Measurements from ENCODE around the gene FXYD6.

Gene FXYD6

DNA sequence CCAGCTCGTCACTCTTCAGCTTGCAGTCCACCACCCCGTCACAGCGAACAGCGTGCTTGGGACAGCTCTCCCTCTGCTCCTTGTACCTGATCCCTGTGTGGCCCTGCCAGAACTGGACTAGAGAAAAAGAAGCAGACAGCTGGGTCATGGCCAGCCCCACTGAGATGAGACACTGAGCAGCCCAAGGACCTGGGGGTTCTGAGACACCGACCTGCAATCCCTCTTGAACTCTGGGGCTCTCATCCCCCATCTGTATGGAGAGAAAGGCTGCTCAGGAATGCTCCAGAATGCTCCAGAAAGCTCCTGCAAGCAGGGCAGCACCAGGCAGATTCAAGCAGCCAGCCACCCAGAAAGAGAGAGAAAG, 37.9 kb upstream of the FXYD6 start:
- TF ChIP-seq, protein P1, sequence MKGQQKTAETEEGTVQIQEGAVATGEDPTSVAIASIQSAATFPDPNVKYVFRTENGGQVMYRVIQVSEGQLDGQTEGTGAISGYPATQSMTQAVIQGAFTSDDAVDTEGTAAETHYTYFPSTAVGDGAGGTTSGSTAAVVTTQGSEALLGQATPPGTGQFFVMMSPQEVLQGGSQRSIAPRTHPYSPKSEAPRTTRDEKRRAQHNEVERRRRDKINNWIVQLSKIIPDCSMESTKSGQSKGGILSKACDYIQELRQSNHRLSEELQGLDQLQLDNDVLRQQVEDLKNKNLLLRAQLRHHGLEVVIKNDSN (IDR thresholded peaks at IDR 0.05) = no peak
- no peak for TF ChIP-seq RAD21 (IDR thresholded peaks at IDR 0.05; ENCODE audit: low read depth)

DNA sequence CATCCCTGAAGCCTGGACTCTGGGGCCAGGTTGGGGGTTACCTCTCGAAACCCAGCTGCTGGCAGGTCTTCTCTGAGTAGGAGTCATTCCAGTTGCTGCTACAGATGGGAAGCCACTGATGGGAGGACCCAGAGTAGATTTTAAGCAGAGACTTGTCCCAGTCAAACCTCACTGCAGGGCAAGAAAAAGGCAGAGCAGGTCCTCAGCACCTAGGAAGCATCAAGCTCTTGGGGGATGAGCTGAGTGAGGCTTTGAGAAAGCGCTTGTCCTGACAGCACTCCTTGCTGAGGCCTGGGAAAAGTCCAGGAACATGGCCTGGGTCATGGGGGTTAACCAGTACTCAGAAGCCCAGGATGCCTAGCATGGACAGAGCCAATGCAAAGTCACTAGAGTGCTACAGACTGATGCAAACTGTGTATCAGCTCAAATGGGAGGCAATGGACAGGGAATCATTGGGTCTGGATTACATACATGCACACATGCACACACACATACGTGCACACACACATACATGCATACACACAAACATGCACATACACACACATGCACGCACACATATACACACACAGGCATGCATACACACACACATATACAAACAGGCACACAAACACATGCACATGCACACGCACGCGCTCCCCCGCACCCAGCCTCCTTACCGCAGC, 37.4 kb upstream of the FXYD6 start:
- TF ChIP-seq, protein P1 (IDR thresholded peaks at IDR 0.05) = no peak
- no peak for TF ChIP-seq YY1 (IDR thresholded peaks at IDR 0.05; ENCODE audit: low read depth)
- TF ChIP-seq CREB1 (IDR thresholded peaks at IDR 0.05; ENCODE audit: low read depth) = no peak
- TF ChIP-seq RAD21 (IDR thresholded peaks at IDR 0.05; ENCODE audit: low read depth) = no peak
- TF ChIP-seq CEBPB (IDR thresholded peaks at IDR 0.05) = no peak
- no peak for TF ChIP-seq EP300 (IDR thresholded peaks at IDR 0.05; ENCODE audit: borderline replicate concordance)
- no peak for TF ChIP-seq ZBTB7A (IDR thresholded peaks at IDR 0.05; ENCODE audit: low read depth)

DNA sequence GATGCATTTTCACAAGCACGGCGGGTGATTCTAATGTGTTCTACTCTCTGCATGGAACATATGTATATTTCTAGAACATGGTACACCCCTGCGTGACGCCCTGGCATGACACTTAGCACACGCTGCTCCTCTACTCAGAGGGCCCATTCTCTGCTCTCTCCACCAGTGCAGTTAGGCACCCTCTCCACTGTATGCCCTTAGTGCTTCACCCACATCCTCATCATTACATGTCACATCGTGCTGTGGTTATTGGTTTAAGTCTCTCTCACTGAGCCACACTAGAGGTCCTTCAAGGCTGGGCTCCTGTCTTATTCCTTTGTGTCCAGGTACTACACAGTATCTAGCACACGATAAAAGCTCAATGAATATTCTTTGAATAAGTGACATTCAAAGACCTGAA, 36.0 kb upstream of the FXYD6 start:
- TF ChIP-seq, protein P2, sequence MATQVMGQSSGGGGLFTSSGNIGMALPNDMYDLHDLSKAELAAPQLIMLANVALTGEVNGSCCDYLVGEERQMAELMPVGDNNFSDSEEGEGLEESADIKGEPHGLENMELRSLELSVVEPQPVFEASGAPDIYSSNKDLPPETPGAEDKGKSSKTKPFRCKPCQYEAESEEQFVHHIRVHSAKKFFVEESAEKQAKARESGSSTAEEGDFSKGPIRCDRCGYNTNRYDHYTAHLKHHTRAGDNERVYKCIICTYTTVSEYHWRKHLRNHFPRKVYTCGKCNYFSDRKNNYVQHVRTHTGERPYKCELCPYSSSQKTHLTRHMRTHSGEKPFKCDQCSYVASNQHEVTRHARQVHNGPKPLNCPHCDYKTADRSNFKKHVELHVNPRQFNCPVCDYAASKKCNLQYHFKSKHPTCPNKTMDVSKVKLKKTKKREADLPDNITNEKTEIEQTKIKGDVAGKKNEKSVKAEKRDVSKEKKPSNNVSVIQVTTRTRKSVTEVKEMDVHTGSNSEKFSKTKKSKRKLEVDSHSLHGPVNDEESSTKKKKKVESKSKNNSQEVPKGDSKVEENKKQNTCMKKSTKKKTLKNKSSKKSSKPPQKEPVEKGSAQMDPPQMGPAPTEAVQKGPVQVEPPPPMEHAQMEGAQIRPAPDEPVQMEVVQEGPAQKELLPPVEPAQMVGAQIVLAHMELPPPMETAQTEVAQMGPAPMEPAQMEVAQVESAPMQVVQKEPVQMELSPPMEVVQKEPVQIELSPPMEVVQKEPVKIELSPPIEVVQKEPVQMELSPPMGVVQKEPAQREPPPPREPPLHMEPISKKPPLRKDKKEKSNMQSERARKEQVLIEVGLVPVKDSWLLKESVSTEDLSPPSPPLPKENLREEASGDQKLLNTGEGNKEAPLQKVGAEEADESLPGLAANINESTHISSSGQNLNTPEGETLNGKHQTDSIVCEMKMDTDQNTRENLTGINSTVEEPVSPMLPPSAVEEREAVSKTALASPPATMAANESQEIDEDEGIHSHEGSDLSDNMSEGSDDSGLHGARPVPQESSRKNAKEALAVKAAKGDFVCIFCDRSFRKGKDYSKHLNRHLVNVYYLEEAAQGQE (IDR thresholded peaks at IDR 0.05; ENCODE audit: low read depth) = no peak
- TF ChIP-seq TCF12 (IDR thresholded peaks at IDR 0.05; ENCODE audit: low read depth) (no peak), TAF1 (IDR thresholded peaks at IDR 0.05; ENCODE audit: low read depth) (no peak), CEBPB (IDR thresholded peaks at IDR 0.05) (no peak)
- TF ChIP-seq, protein P1 (IDR thresholded peaks at IDR 0.05) = no peak

DNA sequence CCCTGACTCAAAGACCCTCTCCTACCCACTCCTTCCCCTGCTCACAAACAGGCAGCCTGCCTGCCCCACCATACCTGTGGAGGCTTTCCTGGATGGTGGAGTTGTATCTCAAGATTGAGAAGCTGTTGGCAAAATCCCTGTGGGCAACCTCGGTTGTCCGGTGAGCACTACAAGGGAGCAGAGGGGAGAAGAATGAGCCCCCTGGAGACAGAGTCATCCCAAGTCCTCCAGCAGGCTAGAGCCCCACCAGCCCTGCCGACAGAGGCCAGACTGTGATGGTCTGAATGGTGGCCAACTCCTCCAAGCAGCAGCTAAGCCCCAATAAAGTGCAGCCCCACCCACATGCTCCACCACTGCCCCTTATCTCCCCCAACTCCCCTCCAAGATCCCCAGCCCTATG, 35.2 kb upstream of the FXYD6 start:
- TF ChIP-seq TCF12 (IDR thresholded peaks at IDR 0.05; ENCODE audit: low read depth) (no peak), CREB1 (IDR thresholded peaks at IDR 0.05; ENCODE audit: low read depth) (no peak)

DNA sequence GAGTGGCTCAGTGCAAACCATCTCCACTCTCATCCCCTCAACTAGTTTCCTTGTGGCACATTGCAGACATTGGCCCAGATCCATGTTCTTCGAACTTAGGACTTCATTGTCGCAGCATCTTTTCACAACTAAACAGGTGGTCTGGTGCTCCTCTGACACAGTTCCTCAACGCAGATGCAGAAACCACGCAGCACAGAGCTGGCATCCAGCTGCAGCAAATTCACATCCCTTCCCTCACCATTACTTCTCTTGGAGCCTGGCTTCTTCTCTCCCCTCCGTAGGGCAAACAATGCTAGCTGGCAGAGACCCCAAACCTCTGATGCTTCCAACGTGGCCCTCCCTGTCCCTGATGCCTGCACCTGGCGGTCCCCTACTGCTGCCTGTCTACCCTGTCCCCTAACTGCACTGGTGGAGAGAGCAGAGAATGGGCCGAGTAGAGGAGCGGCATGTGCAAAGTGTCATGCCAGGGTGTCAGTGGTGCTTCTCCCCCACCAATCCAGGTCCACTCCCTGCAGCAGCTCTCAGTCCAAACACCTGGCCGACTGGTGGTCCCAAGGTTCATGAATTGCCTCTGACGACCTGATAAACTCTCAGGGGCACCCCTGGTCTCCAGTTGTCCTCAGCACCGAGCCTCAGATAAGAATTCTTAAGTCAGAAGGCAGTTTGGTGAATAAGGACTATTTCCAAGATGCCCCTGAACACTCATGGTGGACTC, 34.6 kb upstream of the FXYD6 start:
- no peak for TF ChIP-seq ZBTB7A (IDR thresholded peaks at IDR 0.05; ENCODE audit: low read depth)

DNA sequence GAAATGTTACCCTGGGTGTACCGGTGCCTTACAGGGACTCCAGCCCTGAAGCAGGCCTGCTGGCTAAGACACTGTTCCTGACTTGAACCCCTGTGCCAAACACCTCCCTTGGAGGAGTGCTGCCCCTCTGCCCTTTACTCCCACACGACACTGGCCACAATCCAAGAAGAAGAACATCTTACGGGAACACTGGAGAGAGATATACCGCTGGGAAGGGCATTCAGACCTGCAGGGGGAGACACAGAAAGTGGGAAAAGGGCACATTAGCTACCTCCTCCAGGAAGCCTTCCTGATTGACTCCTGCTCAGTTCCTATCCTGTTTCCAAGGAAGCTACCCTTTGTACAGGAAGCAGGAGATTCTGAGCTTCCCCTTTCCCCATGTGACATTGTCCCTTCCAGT, 34.1 kb upstream of the FXYD6 start:
- TF ChIP-seq, protein P1 (IDR thresholded peaks at IDR 0.05) = no peak
- TF ChIP-seq YY1 (IDR thresholded peaks at IDR 0.05; ENCODE audit: low read depth) (no peak), CREB1 (IDR thresholded peaks at IDR 0.05; ENCODE audit: low read depth) (no peak), NFIC (IDR thresholded peaks at IDR 0.05) (no peak), EGR1 (IDR thresholded peaks at IDR 0.05) (no peak), RAD21 (IDR thresholded peaks at IDR 0.05; ENCODE audit: low read depth) (no peak), CEBPB (IDR thresholded peaks at IDR 0.05) (no peak), FOXM1 (IDR thresholded peaks at IDR 0.05; ENCODE audit: borderline replicate concordance, low read depth) (no peak), EP300 (IDR thresholded peaks at IDR 0.05; ENCODE audit: borderline replicate concordance) (no peak), TCF12 (IDR thresholded peaks at IDR 0.05; ENCODE audit: low read depth) (no peak), TEAD4 (IDR thresholded peaks at IDR 0.05) (no peak), ZBTB7A (IDR thresholded peaks at IDR 0.05; ENCODE audit: low read depth) (no peak), TAF1 (IDR thresholded peaks at IDR 0.05; ENCODE audit: low read depth) (no peak)
- TF ChIP-seq, protein P2 (IDR thresholded peaks at IDR 0.05; ENCODE audit: low read depth) = no peak
- TF ChIP-seq, protein P3, sequence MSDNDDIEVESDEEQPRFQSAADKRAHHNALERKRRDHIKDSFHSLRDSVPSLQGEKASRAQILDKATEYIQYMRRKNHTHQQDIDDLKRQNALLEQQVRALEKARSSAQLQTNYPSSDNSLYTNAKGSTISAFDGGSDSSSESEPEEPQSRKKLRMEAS (IDR thresholded peaks at IDR 0.05) = no peak

Measured in Ishikawa (cell line).